GM18520 (cell line): ENCODE results near the gene NOP16.

ENCODE experiments used
- ATAC-seq: cut with Tn5 transposase; IDR thresholded peaks from one replicate; pipeline ENCODE4 v1.9.1; 2021; ENCODE audit not compliant: unreplicated experiment

Gene NOP16

GRCh38 chr5:176388444-176389134 is at the start of gene NOP16, which contains the start of gene HIGD2A:
Gene NOP16, minus strand, starts transcription at chr5:176388598. Its CDS starts 59 bp downstream, at chr5:176388539.
Gene HIGD2A, plus strand, starts transcription at chr5:176388751. Its CDS starts 69 bp downstream, at chr5:176388820.
- ATAC-seq = peak; percentile 87

GRCh38 chr5:176436656-176437055 is 48.3 kb upstream of the NOP16 start:
- no peak for ATAC-seq

- ATAC-seq = no peak
Measured at GRCh38 chr5:176432707-176433106, 44.3 kb upstream of the NOP16 start.

DNA sequence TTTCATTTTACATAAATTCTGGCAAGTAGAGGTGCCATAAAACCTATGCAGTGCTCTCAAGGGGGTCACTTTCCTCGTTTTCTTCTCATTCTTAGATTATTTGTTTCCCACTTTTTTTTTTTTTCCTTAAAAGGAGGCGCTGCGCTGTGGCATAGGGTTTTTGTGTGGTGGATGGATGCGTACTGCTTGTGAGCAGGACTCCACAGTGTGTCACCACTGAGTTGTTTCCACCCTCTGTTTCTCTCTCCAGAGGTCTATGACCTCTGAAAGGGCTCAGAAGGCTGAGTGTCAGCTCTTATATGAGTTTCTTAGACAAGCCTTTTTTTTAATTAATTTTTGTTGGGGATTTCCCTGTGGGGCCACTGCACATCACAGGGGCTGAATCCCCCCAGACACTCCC is 41.6 kb upstream of the NOP16 start:
- ATAC-seq = no peak

DNA sequence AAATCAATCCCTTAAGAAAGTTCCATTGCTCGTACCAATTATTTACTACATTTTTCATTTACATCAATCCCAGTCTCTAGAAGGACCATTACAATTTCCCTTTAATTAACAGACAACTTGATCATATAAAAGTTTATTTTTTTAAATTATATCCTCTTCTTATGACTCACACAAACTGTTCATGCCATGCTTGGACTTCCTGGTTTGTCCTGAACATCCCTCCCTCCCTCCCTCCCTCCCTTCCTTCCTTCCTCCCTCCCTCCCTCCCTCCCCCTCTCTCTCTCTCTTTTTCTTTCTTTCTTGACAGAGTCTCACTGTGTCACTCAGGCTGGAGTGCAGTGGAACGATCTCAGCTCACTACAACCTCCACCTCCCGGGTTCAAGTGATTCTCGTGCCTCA is 39.6 kb upstream of the NOP16 start:
- no peak for ATAC-seq

GRCh38 chr5:176426876-176427275 is 38.5 kb upstream of the NOP16 start:
- no peak for ATAC-seq

DNA sequence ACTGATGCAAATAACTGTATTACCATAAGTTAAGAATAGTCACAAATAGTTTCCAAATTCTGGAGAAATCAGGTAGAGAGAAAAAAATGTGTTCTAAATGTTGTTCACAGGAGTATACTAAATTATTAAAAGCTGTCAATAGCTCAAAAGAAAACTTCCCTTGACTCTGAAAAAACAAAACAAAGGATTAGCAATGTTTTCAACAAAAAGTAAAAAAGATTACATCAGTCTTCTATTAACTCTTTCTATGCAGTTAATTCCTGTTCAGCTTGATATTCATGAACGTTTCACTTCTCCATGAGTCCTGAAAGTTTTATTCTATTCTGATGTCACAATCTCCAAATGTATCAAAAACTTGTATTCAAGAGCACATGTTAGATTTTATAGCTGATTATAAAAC is 37.4 kb upstream of the NOP16 start:
- no peak for ATAC-seq

GRCh38 chr5:176425138-176425537 is 36.7 kb upstream of the NOP16 start:
- no peak for ATAC-seq

DNA sequence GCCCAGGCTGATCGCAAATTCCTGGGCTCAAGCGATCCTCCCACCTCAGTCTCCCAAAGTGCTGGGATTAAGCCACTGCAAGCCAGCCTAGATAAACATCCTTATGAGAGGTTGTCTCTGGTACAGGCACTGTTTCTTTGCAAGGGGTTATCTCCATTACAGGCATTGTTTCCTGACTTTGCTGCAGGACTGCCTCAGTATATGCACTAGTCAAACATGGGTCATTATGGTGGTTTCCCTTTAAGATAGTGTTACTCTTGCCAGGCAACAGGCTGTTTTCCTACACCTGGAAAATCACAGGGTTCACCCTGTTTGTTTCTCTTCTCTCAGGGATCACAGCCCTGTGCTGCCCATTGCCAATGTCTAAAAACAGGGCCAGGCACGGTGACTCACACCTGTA is 35.8 kb upstream of the NOP16 start:
- ATAC-seq = no peak

GRCh38 chr5:176420972-176421544 is 32.7 kb upstream of the NOP16 start:
- no peak for ATAC-seq

DNA sequence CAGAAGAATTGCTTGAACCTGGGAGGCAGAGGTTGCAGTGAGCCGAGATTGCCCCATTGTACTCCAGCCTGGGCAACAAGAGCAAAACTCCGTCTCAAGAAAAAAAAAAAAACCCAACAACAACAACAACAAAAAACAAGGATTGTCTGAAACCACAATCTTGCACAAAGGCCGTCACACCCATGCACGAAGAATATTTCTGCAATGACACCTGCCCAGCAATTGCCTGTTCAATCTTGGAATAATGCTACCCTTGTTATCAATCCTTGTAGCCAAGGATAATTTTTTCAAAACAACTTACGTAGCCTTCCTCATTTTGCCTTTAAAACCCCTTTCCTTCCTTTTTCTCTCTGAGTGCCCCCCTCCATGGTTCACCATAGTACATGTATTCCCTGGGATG is 31.7 kb upstream of the NOP16 start:
- ATAC-seq = no peak

DNA sequence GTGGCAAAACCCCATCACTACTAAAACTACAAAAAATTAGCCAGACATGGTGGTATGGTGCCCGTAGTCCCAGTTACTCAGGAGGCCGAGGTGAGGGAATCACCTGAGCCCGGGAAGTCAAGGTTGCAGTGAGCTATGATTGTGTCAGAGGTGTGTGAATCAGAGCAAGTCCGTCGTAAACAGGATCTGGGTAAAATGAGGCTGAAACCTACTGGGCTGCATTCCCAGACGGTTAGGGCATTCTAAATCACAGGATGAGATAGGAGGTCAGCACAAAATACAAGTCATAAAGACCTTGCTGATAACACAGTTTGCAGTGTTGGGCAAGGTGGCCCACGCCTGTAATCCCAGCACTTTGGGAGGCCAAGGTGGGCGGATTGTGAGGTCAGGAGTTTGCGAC is 29.9 kb upstream of the NOP16 start:
- ATAC-seq = no peak

DNA sequence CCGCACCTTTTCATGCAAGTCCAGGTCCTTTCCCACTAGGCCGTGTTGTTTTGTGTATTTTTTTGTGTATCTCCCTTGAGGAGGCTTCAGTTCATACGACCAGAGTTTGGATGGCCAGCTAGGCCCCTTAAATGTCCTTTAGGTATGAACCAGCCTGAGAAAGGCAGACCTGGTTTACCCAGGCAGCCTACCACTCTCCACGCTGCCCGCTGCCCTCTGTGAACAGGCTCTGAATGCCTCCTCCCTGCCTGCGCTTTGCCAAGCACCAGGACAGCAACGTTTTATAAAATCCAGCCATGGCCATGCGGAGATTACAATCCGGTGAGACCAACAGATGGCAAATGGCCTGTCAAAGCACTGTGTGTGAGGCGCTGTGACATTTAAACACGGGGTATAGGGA is 28.6 kb upstream of the NOP16 start:
- no peak for ATAC-seq

GRCh38 chr5:176415952-176416924 is 27.8 kb upstream of the NOP16 start, which contains the start of gene CLTB:
Gene CLTB, minus strand, starts transcription at chr5:176416539. Its CDS starts 176 bp downstream, at chr5:176416363.
- ATAC-seq = peak; percentile 89

GRCh38 chr5:176415240-176415951 is 27.0 kb upstream of the NOP16 start:
- ATAC-seq = no peak

GRCh38 chr5:176414704-176415103 is 26.3 kb upstream of the NOP16 start:
- no peak for ATAC-seq

DNA sequence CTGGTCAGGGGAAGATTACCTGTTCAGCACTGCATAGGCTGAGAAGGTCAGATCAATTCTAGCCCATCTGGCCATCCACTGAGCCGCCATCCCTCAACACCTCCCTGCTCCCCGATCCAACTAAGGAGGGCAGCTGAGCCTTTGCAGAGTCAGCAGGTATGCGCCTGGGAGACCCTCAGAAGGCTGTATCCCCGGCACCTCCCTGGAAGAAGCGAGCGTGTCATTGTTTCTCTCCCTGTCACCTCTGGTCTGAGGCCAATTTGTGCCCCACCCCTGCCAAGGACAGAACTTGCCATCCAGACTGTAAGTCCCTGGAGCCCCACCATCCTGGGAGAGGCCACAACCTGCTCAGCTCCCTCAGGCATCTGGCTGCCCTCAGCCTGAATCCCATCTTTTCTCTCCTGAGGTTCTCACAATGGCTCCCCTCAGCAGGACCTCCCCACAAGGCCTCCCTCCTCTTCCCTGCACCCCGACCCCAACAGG is 25.4 kb upstream of the NOP16 start:
- no peak for ATAC-seq

- ATAC-seq = no peak
Measured at GRCh38 chr5:176413255-176413565, 24.8 kb upstream of the NOP16 start.

- no peak for ATAC-seq
Measured at GRCh38 chr5:176412517-176413254, 24.3 kb upstream of the NOP16 start.

- no peak for ATAC-seq
Measured at GRCh38 chr5:176410486-176411180, 22.2 kb upstream of the NOP16 start.
